Astrocyte (in vitro differentiated cells and primary cell): ENCODE data around the gene TRPV6. TPM values are rescaled to one million over a fixed set of nuclear protein-coding genes. Genes with fewer than 3 reads are reported as not detected.

Source experiments
- DNase-seq: peaks from one replicate; pipeline ENCODE4 v3.0.0-alpha.2; 2010; ENCODE audit warnings: low read depth
- FAIRE-seq: peaks from 2 replicates; lab custom pipeline; 2011; peaks lifted over from hg19 to GRCh38; lab: Jason Lieb, UNC
- H2AFZ ChIP-seq: 2 replicates; pipeline ENCODE4 v1.6.0; 2012; ENCODE audit warnings: low read depth, low read length, inconsistent platforms
- H3K27ac ChIP-seq: 2 replicates; pipeline ENCODE4 v1.5.1; 2011; ENCODE audit warnings: low read depth, low read length, inconsistent platforms
- H3K27me3 ChIP-seq: 2 replicates; pipeline ENCODE4 v1.6.0; 2011; ENCODE audit warnings: low read length, inconsistent platforms; ENCODE audit not compliant: insufficient read depth
- H3K36me3 ChIP-seq: 2 replicates; pipeline ENCODE4 v1.5.1; 2011; ENCODE audit warnings: low read length, inconsistent platforms; ENCODE audit not compliant: insufficient read depth
- H3K4me1 ChIP-seq: 2 replicates; pipeline ENCODE4 v1.5.1; 2011; ENCODE audit warnings: low read length, inconsistent platforms; ENCODE audit not compliant: insufficient read depth
- H3K4me2 ChIP-seq: 2 replicates; pipeline ENCODE4 v1.6.0; 2012; ENCODE audit warnings: low read length, inconsistent platforms
- H3K4me3 ChIP-seq: 2 replicates; pipeline ENCODE4 v1.5.1; 2011; ENCODE audit warnings: low read depth, mild to moderate bottlenecking, low read length, inconsistent platforms; ENCODE audit not compliant: insufficient read depth
- H3K79me2 ChIP-seq: 2 replicates; pipeline ENCODE4 v1.6.0; 2012; ENCODE audit warnings: mild to moderate bottlenecking, low read length, inconsistent platforms; ENCODE audit not compliant: insufficient read depth
- H3K9ac ChIP-seq: 2 replicates; pipeline ENCODE4 v1.6.0; 2012; ENCODE audit warnings: mild to moderate bottlenecking, low read length, inconsistent platforms
- H3K9me3 ChIP-seq: 2 replicates; pipeline ENCODE4 v1.5.1; 2012; ENCODE audit warnings: low read depth, mild to moderate bottlenecking, low read length, inconsistent platforms; ENCODE audit not compliant: insufficient read depth
- H4K20me1 ChIP-seq: 2 replicates; pipeline ENCODE4 v1.6.0; 2012; ENCODE audit warnings: low read length, inconsistent platforms; ENCODE audit not compliant: insufficient read depth
- H3K27ac Mint-ChIP-seq: one replicate; pipeline ENCODE4 v1.8.0; 2021; ENCODE audit warnings: mild to moderate bottlenecking, mixed read lengths; ENCODE audit not compliant: unreplicated experiment
- H3K27me3 Mint-ChIP-seq: one replicate; pipeline ENCODE4 v1.8.0; 2021; ENCODE audit warnings: low read depth, mixed read lengths; ENCODE audit not compliant: unreplicated experiment
- H3K36me3 Mint-ChIP-seq: one replicate; pipeline ENCODE4 v1.8.0; 2021; ENCODE audit warnings: low read depth, mixed read lengths; ENCODE audit not compliant: unreplicated experiment
- H3K4me1 Mint-ChIP-seq: one replicate; pipeline ENCODE4 v1.8.0; 2021; ENCODE audit warnings: low read depth, mixed read lengths; ENCODE audit not compliant: unreplicated experiment
- H3K4me3 Mint-ChIP-seq: one replicate; pipeline ENCODE4 v1.8.0; 2021; ENCODE audit warnings: mild to moderate bottlenecking, moderate library complexity, mixed read lengths; ENCODE audit not compliant: unreplicated experiment
- H3K9me3 Mint-ChIP-seq: one replicate; pipeline ENCODE4 v1.8.0; 2021; ENCODE audit warnings: mild to moderate bottlenecking, mixed read lengths; ENCODE audit not compliant: unreplicated experiment
- EZH2 ChIP-seq: IDR thresholded peaks from 2 replicates; pipeline ENCODE4 v1.6.1; 2012; ENCODE audit warnings: mild to moderate bottlenecking, low read length, inconsistent platforms; ENCODE audit not compliant: insufficient read depth
- total RNA-seq: library from RNA; stranded (reverse); gene quantifications from 2 replicates; pipeline ENCODE4 v1.2.1, GENCODE V29; 2021
- TF ChIP-seq, protein P1 (sequence below): IDR thresholded peaks from 2 replicates; pipeline ENCODE4 v1.5.1; 2011; ENCODE audit warnings: low read depth, mild to moderate bottlenecking, inconsistent platforms, low read length, moderate library complexity; ENCODE audit not compliant: insufficient read depth

The TRPV6 gene
- total RNA-seq, 1 donor from 2014 or later = 0.14 TPM

- H3K27me3 Mint-ChIP-seq = peaks cover 25% of the 10 kb centered on the region
- Histone ChIP-seq H3K27ac (no peak overlapping the region), H3K9me3 (no peaks in the 10 kb centered on the region), H3K9ac (no peak overlapping the region), H3K36me3 (no peaks in the 10 kb centered on the region), H3K79me2 (no peaks in the 10 kb centered on the region), H2AFZ (no peak overlapping the region), H3K27me3 (peaks cover 5% of the 10 kb centered on the region), H3K4me2 (no peak overlapping the region), H3K4me3 (no peak overlapping the region), H4K20me1 (no peaks in the 10 kb centered on the region), H3K4me1 (no peaks in the 10 kb centered on the region)
- no peaks in the 10 kb centered on the region for H3K36me3 Mint-ChIP-seq
- TF ChIP-seq, protein P1, sequence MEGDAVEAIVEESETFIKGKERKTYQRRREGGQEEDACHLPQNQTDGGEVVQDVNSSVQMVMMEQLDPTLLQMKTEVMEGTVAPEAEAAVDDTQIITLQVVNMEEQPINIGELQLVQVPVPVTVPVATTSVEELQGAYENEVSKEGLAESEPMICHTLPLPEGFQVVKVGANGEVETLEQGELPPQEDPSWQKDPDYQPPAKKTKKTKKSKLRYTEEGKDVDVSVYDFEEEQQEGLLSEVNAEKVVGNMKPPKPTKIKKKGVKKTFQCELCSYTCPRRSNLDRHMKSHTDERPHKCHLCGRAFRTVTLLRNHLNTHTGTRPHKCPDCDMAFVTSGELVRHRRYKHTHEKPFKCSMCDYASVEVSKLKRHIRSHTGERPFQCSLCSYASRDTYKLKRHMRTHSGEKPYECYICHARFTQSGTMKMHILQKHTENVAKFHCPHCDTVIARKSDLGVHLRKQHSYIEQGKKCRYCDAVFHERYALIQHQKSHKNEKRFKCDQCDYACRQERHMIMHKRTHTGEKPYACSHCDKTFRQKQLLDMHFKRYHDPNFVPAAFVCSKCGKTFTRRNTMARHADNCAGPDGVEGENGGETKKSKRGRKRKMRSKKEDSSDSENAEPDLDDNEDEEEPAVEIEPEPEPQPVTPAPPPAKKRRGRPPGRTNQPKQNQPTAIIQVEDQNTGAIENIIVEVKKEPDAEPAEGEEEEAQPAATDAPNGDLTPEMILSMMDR = no peak
- no peak for TF ChIP-seq EZH2
- no peak overlapping the region for H3K4me3 Mint-ChIP-seq
- no peak for FAIRE-seq
- H3K9me3 Mint-ChIP-seq = no peaks in the 10 kb centered on the region
- no peaks in the 10 kb centered on the region for H3K4me1 Mint-ChIP-seq
- no peak overlapping the region for H3K27ac Mint-ChIP-seq
- no peak for DNase-seq
Measured at GRCh38 chr7:142890874-142891485, 5.4 kb upstream of the TRPV6 start.

DNA sequence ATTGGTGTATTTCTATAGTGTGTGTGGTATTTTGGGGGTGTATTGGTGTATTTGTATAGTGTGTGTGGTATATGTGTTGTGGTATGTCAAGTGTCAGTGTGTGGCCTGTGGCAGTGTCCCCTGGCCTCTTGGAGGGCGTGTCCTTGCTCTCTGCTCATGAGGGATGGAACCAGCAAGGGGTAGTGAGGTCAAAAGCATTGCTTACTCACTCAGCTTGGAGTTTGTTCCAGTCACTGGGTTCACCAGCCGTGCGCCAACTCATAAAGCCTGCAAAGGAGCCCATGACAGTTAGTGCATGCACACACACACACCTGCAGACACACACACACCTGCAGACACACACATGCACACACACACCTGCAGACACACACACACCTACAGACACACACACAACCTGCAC is 4.3 kb upstream of the TRPV6 start:
- DNase-seq (no peak), FAIRE-seq (no peak)
- peaks cover 20% of the 10 kb centered on the region for H3K27me3 Mint-ChIP-seq

More for the DNA sequence above, 4.3 kb upstream of the TRPV6 start:
- Histone ChIP-seq H4K20me1 (no peaks in the 10 kb centered on the region), H3K9me3 (no peaks in the 10 kb centered on the region), H3K4me2 (no peak overlapping the region), H3K9ac (no peak overlapping the region), H3K79me2 (no peaks in the 10 kb centered on the region), H3K4me1 (no peaks in the 10 kb centered on the region), H3K4me3 (no peak overlapping the region), H3K27me3 (peaks cover 2% of the 10 kb centered on the region), H3K27ac (no peak overlapping the region), H3K36me3 (no peaks in the 10 kb centered on the region), H2AFZ (no peak overlapping the region)
- no peak overlapping the region for H3K27ac Mint-ChIP-seq
- no peak overlapping the region for H3K4me3 Mint-ChIP-seq
- no peaks in the 10 kb centered on the region for H3K9me3 Mint-ChIP-seq
- TF ChIP-seq EZH2 = no peak
- TF ChIP-seq, protein P1 = no peak
- H3K4me1 Mint-ChIP-seq = no peaks in the 10 kb centered on the region
- no peaks in the 10 kb centered on the region for H3K36me3 Mint-ChIP-seq
